HG03045 (cell line): ENCODE results near the gene NAB1.
A peak's percentile ranks its signal among the peaks of the same experiment; 100 is the strongest.
"Not testable (repeated sequence)": the region's sequence is repeated elsewhere in the genome, so short reads cannot be mapped to it uniquely, and the experiment has no call there.

Source experiments
- ATAC-seq: cut with Tn5 transposase; IDR thresholded peaks from one replicate; pipeline ENCODE4 v1.9.1; 2021; ENCODE audit warnings: mild to moderate bottlenecking, moderate library complexity; ENCODE audit not compliant: unreplicated experiment

Gene NAB1

DNA sequence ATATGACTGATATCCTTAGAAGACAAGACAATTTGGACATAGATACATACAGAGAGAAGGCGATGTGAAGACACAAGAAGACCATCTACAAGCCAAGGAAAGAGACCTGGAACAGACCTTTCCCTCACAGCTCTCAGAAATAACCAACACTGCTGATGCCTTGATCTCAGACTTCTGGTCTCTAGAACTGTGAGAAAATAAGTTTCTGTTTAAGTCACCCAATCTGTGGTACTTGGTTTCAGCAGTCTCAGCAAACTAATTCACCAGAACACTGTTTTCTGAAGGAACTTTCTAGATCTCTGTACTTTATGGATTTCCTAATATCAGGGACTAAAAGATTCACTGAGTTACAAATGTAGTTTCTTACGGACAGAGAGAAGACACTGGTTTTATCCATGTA lies 58.8 kb downstream of the NAB1 start:
- no peak for ATAC-seq

DNA sequence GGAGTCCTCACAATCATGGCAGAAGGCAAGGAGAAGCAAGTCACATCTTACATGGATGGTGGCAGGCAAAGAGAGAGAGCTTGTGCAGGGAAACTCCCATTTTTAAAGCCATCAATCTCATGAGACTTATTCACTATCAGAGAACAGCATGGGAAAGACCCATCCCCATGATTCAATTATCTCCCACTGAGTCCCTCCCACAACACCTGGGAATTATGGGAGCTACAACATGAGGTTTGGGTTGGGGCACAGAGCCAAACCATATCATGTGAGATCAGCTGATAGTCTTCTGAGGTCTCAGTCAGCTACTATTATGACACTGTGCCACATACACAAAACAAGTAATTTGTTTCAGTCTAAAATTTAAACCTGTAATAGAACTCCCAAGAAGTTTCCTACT lies 59.8 kb downstream of the NAB1 start:
- ATAC-seq = not testable (repeated sequence)

DNA sequence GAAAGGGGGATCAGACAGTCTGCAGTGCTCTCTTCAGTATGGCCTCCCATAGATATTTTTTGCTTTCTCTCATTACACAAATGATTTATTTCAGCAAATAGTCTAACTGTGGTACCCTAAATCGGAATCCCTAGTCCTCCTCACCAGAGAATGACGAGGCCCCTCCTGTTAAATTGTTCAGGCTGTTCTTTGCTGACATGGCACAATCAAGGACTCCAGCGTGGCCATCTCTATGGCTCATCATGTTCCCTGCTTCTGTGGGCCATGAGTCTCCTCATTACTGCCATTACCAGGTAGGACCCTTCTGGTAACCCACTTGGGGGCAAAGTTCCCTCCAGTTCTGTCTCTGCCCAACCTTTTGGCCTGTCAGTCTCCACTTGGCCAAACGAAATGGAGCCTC lies 62.2 kb downstream of the NAB1 start:
- no peak for ATAC-seq

DNA sequence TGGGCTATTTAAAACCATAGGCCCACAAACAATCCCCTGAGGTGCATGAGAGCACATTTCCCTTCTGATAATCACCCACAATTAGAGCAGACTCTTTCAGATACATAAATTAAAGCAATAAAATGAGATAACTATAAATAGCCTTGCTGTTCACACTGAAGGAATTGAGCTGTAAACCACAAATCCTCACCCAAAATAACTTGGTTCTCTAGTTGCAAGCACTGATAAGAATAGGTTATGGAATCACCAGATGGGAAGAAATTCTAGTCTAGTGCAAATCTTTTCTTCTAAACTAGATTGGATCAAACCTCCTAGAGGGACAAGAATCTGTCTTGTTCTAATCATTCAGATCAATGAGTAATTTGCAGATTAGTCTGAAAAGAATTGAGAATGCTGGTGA lies 64.6 kb downstream of the NAB1 start:
- ATAC-seq = no peak

DNA sequence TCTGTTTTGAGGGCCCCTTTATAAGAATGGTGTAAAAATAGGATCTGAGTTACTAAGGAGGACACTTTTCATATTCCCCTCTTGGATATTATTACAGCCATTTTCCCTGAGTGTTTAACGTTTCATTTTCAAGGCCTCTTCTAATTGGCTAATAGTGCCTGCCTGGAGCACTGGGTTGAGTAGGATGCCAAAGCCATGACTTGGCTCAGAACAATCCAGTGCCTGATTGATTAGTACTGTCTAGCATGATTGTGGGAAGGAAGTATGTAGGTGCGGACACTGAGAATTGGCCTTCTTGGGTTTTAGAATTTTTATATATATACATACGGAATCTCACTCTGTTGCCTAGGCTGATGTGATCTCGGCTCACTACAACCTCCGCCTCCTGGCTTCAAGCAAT lies 66.1 kb downstream of the NAB1 start:
- no peak for ATAC-seq

DNA sequence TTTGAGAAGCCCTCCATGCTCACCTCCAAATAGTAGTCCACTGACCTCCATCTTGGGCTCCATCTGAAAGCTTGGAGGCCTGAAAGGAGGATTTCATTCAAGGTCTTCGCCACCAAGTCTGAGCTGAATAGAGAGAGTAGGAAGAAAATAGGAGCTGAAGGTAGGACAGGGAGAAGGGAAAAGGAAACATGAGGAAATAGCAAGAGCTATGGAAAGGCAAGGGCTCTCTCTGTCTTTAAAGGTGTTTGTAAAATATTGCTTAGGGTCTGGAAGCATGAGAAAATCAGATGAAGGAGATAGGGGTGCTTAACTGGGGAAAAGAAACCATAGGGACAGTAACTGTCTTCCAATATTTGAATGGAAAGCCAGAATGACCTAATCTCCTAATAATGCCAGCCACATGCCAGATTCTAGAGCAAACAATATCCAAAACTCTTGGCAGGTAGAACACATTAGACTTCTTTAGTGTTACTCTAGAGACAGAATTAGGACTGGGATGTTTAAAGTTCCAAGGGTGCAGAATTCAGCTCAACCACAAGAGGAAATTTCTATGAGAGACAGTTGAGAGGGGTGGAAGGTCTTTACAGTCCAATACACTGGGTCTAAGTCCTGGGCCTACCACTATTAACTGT lies 67.4 kb downstream of the NAB1 start:
- ATAC-seq = no peak

DNA sequence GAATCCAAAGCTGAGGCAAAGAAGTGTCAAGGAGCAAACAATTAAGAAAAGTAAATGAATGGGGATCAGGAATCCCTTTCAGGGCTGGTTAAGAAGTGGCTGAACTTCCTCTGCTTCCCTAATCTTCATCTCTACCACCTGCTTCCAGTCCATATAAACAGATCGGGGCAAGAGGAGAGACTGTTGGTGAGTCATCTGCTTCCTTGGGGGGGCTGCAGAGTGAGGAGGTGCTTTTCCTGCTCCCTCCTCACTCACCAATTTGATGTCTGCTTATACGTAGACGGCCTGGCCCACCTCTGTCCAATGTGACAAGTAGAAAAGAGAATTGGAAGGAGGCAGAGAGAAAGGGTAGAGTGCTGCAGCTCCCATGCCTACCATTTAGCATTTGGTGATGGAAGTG lies 68.4 kb downstream of the NAB1 start:
- ATAC-seq = no peak

DNA sequence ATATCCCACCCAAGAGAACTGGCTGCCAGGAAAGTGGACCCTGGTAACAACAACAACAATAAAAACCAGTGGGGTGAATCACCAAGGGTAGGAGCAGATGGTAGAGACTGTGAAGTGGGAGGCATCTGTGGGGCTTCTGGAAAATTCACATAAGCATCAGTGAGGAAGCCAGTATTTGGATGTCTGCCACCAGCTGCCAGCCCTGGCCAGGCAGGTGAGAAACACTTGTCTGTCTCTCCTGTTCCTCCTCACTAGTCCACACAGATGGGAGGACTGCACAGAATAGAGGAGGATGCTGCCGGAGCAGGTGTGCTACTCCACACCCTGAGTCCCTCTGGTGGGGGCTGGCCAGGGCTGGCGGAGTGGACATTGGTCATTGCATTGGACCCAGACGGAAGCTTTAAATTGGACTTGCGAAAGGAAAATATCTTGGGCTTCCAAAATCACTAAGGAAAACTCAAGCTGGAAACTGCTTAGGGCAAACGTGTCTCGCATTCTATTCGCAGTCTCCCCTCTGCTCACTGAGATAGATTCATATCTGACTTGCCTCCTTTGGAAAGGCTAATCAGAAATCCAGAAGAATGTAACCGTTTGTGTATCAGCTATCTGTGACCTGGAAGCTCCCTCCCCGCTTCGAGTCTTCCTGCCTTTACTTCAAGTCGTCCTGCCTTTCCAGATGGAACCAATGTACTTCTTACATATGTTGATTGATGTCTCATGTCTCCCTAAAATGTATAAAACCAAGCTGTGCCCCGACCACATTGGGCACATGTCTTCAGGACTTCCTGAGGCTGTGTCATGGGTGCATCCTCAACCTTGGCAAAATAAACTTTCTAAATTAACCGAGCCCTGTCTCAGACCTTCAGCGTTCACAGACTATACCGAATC lies 69.1 kb downstream of the NAB1 start:
- no peak for ATAC-seq

DNA sequence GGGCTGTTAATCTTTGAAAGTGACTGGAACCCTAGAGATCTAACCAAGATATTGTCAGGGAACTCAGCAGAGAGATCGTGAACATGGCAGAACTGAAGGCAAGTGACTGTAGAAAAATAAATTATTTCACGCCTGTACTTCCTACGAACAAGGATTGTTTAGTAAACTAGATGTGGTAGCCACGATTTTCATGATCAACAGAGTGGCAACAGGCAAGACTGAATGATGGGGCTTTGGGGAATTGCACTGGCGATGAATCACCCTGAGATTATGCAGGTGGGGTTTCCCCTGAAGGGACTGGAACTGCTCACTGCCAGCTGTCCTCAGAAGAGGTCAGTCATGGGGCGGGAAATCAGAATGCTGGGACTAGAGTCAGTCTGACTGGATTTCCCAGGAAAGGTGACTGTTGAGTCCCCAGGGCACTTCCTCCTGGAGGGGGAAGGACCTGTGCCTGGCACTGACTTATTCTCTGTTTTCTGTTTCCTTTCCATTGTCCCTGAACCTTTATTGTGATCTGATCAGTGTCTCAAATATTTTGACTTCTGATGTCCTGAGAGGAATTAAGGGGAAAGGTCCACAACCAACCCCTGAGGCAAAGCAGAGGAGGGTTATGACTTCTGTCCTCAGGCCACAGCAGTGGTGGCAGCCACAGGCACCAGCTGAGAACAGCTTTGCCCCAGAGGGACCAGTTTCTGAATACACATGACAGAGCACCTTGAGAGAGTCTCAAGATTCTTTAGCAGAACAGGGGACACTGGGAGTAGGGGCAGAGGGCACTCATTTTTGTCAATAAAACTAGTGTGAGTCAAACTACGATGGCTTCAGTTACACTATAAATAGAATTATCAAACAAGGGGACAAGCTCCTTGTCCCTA lies 70.0 kb downstream of the NAB1 start:
- ATAC-seq = peak; percentile 73

DNA sequence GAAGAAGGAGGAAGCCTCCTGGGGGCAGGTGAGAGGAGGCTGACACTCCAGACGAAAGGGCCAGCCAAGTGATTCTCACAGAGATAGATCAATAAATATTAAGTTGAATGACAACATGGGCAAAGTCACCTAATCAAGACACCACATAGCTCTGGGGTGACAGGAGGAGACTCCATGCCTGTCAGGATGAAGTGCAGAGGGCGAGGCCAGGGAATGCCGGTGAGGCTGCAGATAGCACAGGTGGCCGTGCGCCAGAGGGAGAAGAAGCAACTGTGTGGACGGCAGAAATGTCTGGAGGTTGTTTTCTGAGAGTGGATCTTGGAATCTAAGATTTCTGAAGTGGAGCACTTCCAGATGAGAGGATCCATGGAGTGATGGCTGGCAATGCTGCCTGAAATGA lies 71.4 kb downstream of the NAB1 start:
- no peak for ATAC-seq

DNA sequence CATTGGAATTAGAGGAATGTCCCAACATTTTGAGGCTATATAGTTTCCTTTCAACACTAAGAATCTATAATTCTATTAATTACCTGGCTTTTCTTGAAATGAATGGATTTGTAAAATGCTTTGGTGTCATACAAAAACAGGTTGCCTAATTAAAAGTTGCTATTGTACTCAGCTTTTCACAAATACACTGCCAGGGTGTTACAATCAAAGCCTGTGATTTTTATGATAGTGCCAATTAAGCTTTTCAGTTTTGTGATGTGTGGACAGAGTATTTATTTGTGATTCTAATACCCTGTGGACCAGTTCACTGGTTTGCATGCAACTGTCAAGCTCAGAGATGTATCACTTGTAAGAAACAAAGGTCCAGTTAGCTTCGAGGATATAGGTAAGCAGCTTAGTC lies 71.8 kb downstream of the NAB1 start:
- no peak for ATAC-seq

DNA sequence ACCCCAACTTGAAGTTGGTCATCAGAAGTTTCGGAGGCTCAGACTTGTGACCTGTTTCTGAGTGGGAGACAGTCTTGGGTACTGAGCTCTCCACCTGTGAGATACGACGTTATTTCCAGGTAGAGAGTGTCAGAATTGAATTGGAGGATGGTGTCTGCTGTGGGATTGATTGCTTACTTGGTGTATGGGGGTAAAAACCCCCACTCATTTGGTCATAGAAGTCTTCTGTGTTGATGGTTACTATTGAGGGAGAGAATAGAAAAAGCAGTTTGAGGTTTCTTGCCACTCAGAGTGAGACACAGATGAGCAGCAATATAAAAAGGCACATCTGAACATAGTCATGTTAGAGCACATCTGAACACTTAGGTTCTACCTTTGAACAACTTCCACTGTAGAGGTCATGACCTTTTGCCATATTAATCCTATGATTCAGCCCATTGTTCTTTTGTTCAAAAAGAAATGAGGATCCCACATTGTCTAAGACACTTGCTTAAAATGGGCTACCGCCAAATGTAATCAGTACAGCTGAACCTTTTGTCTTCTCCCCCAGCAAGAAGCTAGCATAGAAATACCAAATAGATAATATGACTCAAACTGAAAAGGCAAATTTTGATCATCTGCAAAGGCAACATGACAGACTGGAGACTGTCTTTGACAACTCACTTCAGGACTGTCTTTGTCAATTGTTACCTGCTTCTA lies 73.3 kb downstream of the NAB1 start:
- ATAC-seq = peak; percentile 58

DNA sequence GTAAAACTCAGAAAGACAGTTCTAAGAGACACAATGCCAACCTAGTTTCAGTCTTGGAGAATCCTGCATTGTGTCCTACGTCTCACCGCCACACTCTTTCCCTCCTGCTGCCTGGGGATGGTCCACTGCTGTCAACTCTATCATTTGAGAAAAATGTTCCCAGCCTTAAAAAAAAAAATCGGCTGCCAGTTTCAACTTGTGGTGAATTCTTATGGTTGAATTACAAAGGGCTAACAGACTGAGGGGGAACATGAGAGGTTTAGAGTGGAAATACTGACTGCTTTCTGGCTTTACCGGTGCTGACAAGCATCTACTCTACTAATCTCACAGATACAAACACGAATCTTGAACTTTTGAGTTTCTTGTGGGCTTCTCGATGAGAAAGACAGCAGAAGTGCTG lies 74.0 kb downstream of the NAB1 start:
- ATAC-seq = peak; percentile 8

DNA sequence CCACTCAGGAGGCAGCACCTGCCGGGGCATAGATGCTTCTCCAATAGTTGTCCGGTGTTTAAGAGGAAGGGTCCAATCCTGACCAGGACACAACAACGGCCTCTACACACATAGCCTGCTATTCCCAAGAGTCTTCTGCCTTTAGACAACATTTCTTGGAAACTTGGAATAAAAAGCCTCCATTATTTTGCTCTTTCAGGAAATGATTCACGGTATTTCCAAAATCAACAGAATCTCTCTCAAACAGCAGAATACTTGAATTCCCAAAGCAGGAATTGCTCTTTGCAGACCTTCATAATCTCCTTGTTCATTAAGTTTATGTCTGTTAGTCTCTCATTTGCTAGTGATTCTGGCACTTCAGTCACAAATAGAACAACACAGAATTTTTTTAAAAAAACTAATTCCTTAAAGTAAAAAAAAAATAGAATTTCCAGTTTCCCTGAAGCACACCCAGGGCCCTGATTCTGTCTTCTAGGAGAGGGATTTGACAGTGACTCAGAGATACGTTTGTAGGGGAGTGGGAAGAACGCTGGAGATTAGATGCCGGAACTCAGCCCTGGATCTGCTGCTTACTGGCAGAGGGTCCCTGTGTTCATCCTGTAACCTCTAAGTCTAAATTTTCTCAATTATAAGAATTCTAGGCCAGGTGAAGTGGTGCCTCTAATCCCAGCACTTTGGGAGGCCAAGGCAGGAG lies 74.7 kb downstream of the NAB1 start:
- ATAC-seq = no peak

DNA sequence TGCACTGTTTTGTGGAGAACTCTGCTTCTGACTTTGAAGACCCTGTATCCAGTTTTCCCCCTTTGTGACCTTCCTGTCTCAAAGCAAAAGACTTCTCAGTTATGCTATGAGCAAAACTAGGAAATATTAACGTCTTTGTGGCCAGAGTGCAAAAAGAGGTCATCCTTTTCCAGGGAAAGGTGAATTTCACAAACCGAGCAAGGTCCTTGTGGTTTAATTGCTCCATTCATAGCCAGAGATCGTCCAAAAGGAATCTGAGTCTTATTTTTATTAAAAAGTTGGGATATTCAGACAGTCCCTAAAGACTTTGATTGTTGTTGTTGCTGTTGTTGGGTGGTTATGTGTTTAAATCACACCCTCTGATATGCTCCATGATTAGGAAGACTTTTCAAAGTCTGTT lies 77.4 kb downstream of the NAB1 start:
- no peak for ATAC-seq

DNA sequence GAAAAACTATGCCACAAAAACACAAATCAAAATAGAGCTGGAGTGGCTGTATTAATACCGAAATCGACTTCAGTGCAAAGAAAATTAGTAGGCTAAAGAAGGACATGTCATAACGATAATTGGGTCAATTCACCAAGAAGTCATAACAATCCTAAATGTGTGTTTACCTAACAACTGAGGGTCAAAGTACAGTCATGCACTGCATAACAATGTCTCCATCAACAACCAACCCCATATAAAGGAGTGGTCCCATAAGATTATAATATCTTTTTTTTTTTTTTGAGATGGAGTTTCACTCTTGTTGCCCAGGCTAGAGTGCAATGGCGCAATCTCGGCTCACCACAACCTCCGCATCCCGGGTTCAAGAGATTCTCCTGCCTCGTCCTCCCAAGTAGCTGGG lies 87.5 kb downstream of the NAB1 start:
- ATAC-seq = no peak

DNA sequence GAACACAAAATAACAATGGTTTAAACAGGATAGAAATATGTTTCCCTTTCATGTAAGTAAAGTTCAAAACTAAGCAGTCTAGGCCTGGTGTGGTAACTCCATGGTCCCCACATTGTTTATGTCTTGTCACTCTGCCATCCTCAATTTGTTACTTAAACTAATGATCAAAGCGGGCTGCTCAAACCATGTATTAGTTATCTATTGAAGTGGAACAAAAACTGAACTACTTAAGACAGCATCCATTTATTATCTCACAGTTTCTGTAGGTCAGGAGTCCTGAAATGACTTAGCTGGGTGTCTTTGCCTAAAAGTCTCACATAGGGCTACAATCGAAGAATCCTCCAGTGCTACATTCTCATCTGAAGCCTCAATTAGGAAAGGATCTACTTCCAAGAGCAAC lies 91.6 kb downstream of the NAB1 start:
- no peak for ATAC-seq
